Measurements from ENCODE around the gene MCM10.

- no peak for TF ChIP-seq EP300 (conservative IDR thresholded peaks at IDR 0.05; ENCODE audit: poor library complexity, severe bottlenecking)
- no peak for TF ChIP-seq CTCF (IDR thresholded peaks at IDR 0.05; ENCODE audit: poor library complexity, severe bottlenecking)
- no peak for TF ChIP-seq EZH2 (IDR thresholded peaks at IDR 0.05; ENCODE audit: borderline replicate concordance, insufficient read depth, low read length, poor library complexity, severe bottlenecking)
- no peak for TF ChIP-seq RAD21 (conservative IDR thresholded peaks at IDR 0.05)
- TF ChIP-seq MXI1 (conservative IDR thresholded peaks at IDR 0.05; ENCODE audit: poor library complexity, severe bottlenecking), result no peak
- no peak for TF ChIP-seq TAF1 (IDR thresholded peaks at IDR 0.05; ENCODE audit: low read depth)
These were observed 22.2 kb upstream of the MCM10 start for GRCh38 chr10:13139150-13139549.

All from neural cell (in vitro differentiated cells).